Pancreas (tissue), 10 donors: Measurements from ENCODE around the gene RAMACL. TPM values are rescaled to one million over a fixed set of nuclear protein-coding genes. Genes with fewer than 3 reads are reported as not detected.

Experiments
- ATAC-seq, 4 donors: fragments of 200-7000 bp; cut with Tn5 transposase; one replicate each; pipeline versions ENCODE4 v1.8.0 to v1.9.1; 2020; ENCODE audit warnings: mild to moderate bottlenecking in 4 of 4, moderate library complexity in 4 of 4
- DNase-seq, 6 donors: peaks; one replicate each; pipeline ENCODE4 v3.0.0-alpha.2; 2020
- FAIRE-seq: peaks from 2 replicates; lab custom pipeline; 2012; peaks lifted over from hg19 to GRCh38; lab: Jason Lieb, UNC
- H3K27ac ChIP-seq, 4 donors: fragments of 200-600 bp; sonication (generic); 1 replicate in 3 of 4; 2 replicates in 1 of 4; pipeline versions ENCODE4 v1.5.0 to v1.8.0; 2020
- H3K27me3 ChIP-seq, 4 donors: fragments of 200-600 bp; one replicate each; pipeline ENCODE4 v1.8.0; 2021
- H3K36me3 ChIP-seq, 3 donors: fragments of 200-600 bp; sonication (generic) in 1 of 3; one replicate each; pipeline versions ENCODE4 v1.5.0 to v1.8.0; 2020 to 2021
- H3K4me1 ChIP-seq, 3 donors: fragments of 200-600 bp; one replicate each; pipeline ENCODE4 v1.8.0; 2021
- H3K4me3 ChIP-seq, 4 donors: fragments of 200-600 bp; sonication (generic) in 2 of 4; one replicate each; pipeline versions ENCODE4 v1.5.0 to v1.8.0; 2020 to 2021
- H3K9me3 ChIP-seq, 4 donors: fragments of 200-600 bp; one replicate each; pipeline ENCODE4 v1.8.0; 2021
- CTCF ChIP-seq, 4 donors: fragments of 200-600 bp; sonication (generic) in 3 of 4; IDR thresholded peaks; one replicate each; pipeline versions ENCODE4 v1.5.0 to v1.8.0; 2021; ENCODE audit warnings: antibody characterized with exemption in 4 of 4
- WGBS, 2 donors: extraction: QIAGEN DNeasy Blood & Tissue Kit; methylation state at CpG; one replicate each; pipeline ENCODE4 v1.1.7; 2013; 5-methylcytosine and 5-hydroxymethylcytosine counted together
- intact Hi-C, 3 donors: fragments of 100-400 bp; cut with DNase I; formaldehyde crosslinking; loops; one replicate each; pipeline versions ENCODE4 v1.11.1 to v1.14.2; 2022
- polyA plus RNA-seq, 2 donors: library from polyadenylated mRNA; stranded (reverse); fragments of 200-250 nt; gene quantifications; one replicate each; pipeline ENCODE4 v1.2.3, GENCODE V29; 2013
- total RNA-seq, 6 donors: library from RNA; stranded (reverse); fragmentation: NEBNext Ultra II Directional in 4 of 6; extraction: Animal tissue kit (Norgen Biotek cat#: 25700) in 4 of 6; gene quantifications; one replicate each; pipeline versions ENCODE4 v1.2.1 to v1.2.4, GENCODE V29; 2021 to 2023
- donor health status: healthy with polysubstance abuse.
- donor health status: DM: no; HTN: no; CAD: no; lungs with moderate emphysema.
- donor health status: DM: no; HTN: no; CAD: no.
- donor health status: control.
- donor health status: control.
- donor health status: Bipolar disorder and iron deficiency.
- donor health status: DM: yes; HTN: yes; CAD: no.
- donor health status: DM: no; HTN: no; CAD: no.
- donor health status: DM: no; HTN: no; CAD: no.
- donor health status: DM: yes; HTN: yes; CAD: no.

RAMACL gene
- total and polyA plus RNA-seq, 8 donors: 0.33 to 3.1 (median 1.0) TPM

DNA sequence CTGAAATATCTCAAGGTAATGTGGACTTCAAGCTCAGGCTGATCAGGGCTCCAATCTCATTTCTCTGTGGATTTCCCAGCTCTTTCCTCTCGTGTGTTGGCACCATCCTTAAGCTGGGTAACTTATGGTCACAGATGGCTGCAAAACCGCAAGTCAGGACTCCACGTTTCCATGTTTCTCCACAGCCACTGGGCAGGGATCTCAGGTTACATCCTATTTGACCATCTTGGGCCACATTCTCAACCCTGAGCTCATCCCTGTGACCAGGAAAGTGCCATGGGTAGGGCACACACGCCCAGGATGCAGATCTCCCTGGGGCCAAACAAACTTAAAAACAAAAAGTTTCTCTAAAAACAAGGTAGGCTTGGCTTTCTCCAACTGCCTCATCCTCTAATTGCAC is 25.2 kb upstream of the RAMACL start:
- no peak overlapping the region for H3K27ac ChIP-seq
- no peaks in the 10 kb centered on the region for H3K36me3 ChIP-seq
- intact Hi-C loops: no loop called here
- no peak for DNase-seq
- FAIRE-seq: no peak
- no peak overlapping the region for H3K4me3 ChIP-seq
- no peaks in the 10 kb centered on the region for H3K27me3 ChIP-seq
- H3K9me3 ChIP-seq: no peaks in the 10 kb centered on the region
- no peak for ATAC-seq
- H3K4me1 ChIP-seq: no peaks in the 10 kb centered on the region
- WGBS, 2 donors: 84 to 86% methylated on average over 4 of the region's 4 CpGs
- TF ChIP-seq CTCF (IDR thresholded peaks at IDR 0.05): no peak

- no peak for TF ChIP-seq CTCF (IDR thresholded peaks at IDR 0.05)
- intact Hi-C loops: no loop called here
- DNase-seq: no peak
- no peaks in the 10 kb centered on the region for H3K27me3 ChIP-seq
- H3K4me3 ChIP-seq: no peak overlapping the region
- no peaks in the 10 kb centered on the region for H3K9me3 ChIP-seq
- 88 to 91% methylated on average over 9 of the region's 9 CpGs for WGBS, 2 donors
- H3K27ac ChIP-seq: no peak overlapping the region
- no peaks in the 10 kb centered on the region for H3K36me3 ChIP-seq
- no peaks in the 10 kb centered on the region for H3K4me1 ChIP-seq
- FAIRE-seq: no peak
- ATAC-seq: no peak
Observed at GRCh38 chr6:166610069-166610468, 23.6 kb upstream of the RAMACL start.

DNA sequence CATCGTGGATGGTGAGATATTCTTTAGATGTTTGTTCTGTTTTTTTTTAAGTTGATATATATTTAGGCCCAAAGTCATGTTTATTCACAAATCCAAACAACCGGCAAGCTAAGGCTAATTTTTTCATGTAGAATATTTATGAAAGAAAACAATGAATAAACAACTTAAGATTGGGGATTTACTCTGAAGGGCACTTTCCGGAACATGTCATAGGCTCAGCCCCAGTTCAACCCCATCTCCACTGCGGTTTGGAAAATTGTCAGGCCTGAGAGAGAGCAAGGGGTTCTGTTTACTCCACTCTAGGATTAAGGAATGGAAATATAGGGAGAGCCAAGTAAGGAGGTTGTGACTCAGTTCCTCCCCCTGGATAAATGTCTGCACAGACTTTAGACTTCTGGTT is 22.3 kb upstream of the RAMACL start:
- TF ChIP-seq CTCF (IDR thresholded peaks at IDR 0.05): no peak
- H3K4me1 ChIP-seq: no peaks in the 10 kb centered on the region
- WGBS, 2 donors: 87 to 92% methylated on average over 4 of the region's 4 CpGs
- no peak for DNase-seq
- intact Hi-C loops: no loop called here
- no peaks in the 10 kb centered on the region for H3K27me3 ChIP-seq
- ATAC-seq: no peak
- H3K27ac ChIP-seq: no peak overlapping the region
- H3K36me3 ChIP-seq: no peaks in the 10 kb centered on the region
- H3K9me3 ChIP-seq: no peaks in the 10 kb centered on the region
- no peak overlapping the region for H3K4me3 ChIP-seq
- no peak for FAIRE-seq

DNA sequence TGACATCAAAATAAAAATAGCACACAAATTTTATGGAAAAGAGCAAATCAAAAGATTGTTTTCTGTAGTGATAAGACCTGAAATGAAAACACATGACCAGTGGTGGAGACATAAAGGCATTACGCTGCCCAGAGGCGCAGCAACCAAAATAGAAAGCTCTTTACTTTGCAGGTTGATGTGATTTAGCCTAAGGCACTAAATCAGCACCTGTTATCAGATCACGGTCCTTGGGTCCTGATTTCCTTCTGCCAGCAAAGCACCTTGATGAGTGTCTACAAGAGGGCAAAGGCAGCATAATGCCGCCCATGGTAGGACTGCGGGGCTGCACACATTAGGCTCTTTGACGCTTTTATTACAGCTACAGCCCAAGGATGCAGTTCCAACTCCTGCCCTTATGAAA is 19.3 kb upstream of the RAMACL start:
- no peak for DNase-seq
- no peak overlapping the region for H3K4me3 ChIP-seq
- H3K27ac ChIP-seq: no peak overlapping the region
- ATAC-seq: no peak
- no peaks in the 10 kb centered on the region for H3K27me3 ChIP-seq
- no peaks in the 10 kb centered on the region for H3K9me3 ChIP-seq
- H3K4me1 ChIP-seq: no peaks in the 10 kb centered on the region
- FAIRE-seq: no peak
- no peak for TF ChIP-seq CTCF (IDR thresholded peaks at IDR 0.05)
- intact Hi-C loops: no loop called here
- 87 to 90% methylated on average over 6 of the region's 6 CpGs for WGBS, 2 donors
- H3K36me3 ChIP-seq: no peaks in the 10 kb centered on the region

DNA sequence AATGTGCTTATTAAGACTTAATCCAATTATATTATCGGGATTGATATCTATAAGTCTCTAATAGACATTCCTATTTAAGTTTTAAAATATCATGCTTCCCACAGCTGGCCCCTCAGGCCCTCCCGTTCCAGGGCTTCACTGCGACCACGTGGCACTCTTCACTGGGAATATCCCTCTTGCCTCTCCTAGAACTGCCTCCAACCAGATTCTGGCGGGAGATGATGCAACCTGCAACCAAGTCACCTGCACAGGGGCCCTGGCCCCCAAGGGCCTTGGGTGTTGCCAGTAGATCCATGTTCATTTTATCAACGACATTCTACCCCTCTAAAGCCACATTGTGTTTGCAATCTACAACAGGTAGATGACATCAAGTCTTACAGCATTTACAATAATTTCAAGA is 18.4 kb upstream of the RAMACL start:
- no peak overlapping the region for H3K4me3 ChIP-seq
- TF ChIP-seq CTCF (IDR thresholded peaks at IDR 0.05): no peak
- FAIRE-seq (no peak), ATAC-seq (no peak), DNase-seq (no peak)
- H3K27me3 ChIP-seq: no peaks in the 10 kb centered on the region
- H3K36me3 ChIP-seq: no peaks in the 10 kb centered on the region
- WGBS, 2 donors: 89 to 90% methylated on average over 6 of the region's 6 CpGs
- no peak overlapping the region for H3K27ac ChIP-seq
- H3K4me1 ChIP-seq: peaks cover 0 to 5% (median 0%) of the 10 kb centered on the region in 3 donors
- intact Hi-C loops: no loop called here
- H3K9me3 ChIP-seq: no peaks in the 10 kb centered on the region
